HG03378 (cell line): ENCODE data around the gene KIAA0753.

Experiments
- ATAC-seq: cut with Tn5 transposase; IDR thresholded peaks from one replicate; pipeline ENCODE4 v1.9.1; 2021; ENCODE audit warnings: mild to moderate bottlenecking, moderate library complexity; ENCODE audit not compliant: unreplicated experiment

KIAA0753 gene

GRCh38 chr17:6640536-6641246 lies at the start of gene KIAA0753, which contains the start of gene TXNDC17:
TSS of gene KIAA0753 (minus strand) at chr17:6640711. CDS start at chr17:6635103, 5,608 bp downstream.
TSS of gene TXNDC17 (plus strand) at chr17:6641060. CDS start at chr17:6641083, 23 bp downstream.
- ATAC-seq, result peak; percentile 70

DNA sequence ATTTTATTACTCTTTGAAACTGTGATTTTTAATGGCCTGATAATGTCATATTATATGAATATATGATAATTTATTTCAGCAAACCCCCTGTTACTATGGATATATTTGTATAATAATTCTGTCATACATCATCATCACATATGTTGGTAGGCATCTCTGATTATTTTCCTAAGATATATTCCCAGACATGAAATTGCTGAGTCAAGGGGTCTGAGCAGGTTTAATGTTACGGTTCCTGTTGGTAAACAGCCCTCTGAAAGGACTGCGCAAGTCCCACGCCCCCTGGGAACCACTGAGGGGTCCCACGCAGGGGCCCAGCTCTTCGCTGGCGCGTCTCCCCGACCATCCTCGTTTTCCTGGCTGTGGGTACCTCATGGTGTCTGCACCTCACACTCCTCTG lies 48.4 kb upstream of the KIAA0753 start:
- no peak for ATAC-seq

DNA sequence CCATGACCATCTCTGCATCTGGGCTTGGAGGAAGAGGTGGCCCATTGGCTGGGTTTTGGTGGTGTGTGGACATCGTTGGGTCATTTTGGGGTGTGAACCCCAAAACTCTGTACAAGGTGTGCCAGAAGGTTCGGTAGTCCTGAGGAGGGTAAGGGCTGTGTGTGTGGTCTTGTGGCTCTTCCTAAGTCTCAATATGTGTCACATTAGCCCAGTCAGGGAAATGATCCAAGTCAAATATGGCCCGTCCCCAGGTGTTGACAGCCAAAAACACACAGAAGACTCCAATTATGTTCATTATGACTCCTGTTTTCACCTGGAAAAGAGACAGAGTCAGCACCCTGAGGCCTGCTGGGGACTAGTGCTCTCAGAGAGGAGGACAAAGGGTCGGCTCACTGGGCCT lies 45.5 kb upstream of the KIAA0753 start:
- ATAC-seq, result no peak

GRCh38 chr17:6684881-6685767 lies 44.6 kb upstream of the KIAA0753 start:
- ATAC-seq, result no peak

DNA sequence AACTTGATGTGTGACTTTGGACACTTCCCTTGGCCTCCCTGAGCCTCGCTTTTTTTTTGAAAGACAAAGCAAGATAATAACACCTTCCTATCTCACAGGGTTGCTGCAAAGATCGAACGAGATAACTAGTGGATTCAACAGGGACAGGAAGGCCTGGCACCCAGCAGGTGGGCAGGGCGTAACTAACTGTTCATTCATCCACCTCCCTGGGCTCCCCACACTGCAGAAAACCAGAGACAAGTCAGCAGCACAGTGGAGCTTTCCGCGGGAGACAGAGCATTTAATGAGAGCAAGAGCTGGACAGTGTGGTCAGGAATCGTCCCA lies 43.9 kb upstream of the KIAA0753 start:
- no peak for ATAC-seq

DNA sequence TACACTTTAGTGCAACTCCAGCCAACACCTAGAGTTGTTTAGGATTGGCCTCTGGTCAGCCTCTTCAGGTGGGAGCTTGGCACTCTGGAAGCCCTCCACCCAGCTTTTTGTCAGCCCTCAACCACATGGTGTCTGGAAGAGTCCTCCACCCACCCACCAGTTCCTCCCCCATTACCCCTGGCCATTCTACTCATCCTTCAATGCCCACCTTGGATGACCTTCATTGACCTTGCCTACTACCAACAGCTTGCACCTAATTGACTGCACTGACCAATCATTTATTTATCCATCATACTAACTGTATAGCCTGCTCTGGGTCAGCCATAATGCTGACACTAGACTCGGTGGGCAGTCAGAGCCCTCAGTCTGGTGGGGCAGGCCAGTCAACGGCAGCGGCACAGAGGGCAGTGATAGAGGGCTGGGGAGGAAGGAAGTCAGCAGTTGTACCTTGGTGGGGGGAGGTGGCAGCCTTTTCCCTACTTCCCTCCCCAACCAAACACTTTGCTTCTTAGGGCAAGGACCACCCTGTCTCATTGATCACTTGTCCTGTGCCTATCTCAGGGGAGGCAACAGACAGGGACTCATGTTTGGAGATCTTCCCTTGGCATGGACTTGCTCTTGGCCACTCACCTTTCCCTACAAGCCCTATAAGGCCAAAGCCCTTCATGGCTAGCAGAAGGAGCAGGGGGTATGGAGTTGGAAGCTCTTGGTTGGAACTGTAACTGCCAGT lies 43.4 kb upstream of the KIAA0753 start:
- no peak for ATAC-seq

- ATAC-seq, result no peak
Measured at GRCh38 chr17:6683081-6683684, 42.7 kb upstream of the KIAA0753 start.

GRCh38 chr17:6682339-6682738 lies 41.8 kb upstream of the KIAA0753 start:
- no peak for ATAC-seq

DNA sequence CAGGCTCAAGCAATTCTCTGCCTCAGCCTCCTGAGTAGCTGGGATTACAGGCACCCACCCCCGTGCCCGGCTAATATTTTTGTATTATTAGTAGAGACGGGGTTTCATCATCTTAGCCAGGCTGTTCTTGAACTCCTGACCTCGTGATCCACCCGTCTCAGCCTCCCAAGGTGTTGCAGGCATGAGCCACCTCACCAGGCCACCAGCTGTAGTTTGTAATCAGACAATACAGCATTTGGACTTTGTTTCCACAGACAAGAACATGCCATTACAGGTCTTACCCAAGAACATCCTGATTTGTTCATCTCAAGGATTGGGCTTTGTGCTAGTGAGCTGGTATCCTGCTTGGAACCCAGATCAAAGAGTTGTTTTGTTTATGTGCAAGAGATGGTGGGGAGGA lies 41.2 kb upstream of the KIAA0753 start:
- no peak for ATAC-seq

GRCh38 chr17:6681176-6681575 lies 40.7 kb upstream of the KIAA0753 start:
- ATAC-seq, result no peak

DNA sequence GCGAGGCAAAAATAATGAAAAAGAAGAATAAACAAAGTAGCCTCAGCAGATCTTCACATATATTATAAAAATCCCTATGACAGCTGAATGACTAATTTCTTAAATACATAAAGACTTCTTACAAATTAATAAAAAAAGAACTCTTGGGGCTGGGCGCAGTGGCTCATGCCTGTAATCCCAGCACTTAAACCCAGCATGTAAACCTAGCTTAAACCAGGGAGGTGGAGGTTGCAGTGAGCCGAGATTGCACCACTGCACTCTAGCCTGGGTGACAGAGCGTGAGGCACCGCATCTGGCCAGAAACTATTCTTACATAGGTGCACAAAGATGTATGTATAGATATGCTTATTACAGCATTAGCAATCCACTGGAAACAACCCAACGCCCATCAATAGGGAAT lies 38.7 kb upstream of the KIAA0753 start:
- ATAC-seq, result no peak

GRCh38 chr17:6677946-6678345 lies 37.4 kb upstream of the KIAA0753 start:
- no peak for ATAC-seq

DNA sequence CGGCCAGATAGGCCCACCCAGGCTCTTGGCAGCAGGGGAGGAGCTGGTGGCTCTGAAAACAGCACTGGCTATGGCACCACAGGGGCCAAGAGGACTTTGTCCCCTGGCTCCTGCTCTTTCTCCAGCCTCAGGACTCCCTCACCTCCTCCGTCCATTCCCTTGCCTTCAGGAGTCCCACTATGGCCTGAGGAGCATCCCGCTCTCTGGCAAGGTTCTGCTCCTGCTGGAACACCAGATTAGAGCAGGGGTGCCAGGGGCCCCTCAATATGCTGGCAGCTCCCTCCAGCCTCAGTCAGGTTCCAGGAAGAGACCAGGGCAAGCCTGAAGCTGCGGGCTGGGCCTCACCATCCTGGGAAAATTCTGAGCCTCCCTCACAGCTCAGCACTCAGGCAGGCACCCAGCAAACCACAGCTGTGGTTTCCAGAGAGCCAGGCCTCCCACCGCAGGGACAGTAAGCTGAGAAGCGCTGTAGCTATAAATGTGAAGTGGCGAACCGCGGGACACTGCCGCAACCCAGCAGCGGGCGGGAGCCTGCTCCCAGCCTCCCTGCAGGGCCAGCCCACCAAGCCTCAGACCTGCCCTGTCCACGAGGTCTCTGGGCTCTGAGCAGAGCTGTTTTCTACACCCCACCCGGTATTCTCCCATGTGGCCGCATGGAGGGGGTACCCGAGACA lies 36.8 kb upstream of the KIAA0753 start:
- no peak for ATAC-seq

DNA sequence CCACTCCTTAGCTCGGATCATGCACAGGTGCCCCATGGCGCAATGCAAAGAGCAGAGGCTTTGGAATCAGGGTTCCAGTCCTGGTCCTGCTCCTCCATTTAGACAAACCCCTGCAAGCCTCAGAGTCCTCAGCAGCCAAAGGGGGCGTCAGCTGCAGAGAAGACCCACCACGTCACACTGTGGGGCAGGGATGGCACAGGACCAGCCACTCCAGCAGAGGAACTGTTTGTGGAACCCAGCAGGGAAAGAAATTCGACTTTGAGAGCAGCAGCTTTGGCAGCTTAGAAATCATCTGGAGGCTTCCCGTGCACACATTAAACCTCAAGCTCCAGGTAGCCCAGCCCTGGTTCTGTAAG lies 36.3 kb upstream of the KIAA0753 start:
- ATAC-seq, result no peak

DNA sequence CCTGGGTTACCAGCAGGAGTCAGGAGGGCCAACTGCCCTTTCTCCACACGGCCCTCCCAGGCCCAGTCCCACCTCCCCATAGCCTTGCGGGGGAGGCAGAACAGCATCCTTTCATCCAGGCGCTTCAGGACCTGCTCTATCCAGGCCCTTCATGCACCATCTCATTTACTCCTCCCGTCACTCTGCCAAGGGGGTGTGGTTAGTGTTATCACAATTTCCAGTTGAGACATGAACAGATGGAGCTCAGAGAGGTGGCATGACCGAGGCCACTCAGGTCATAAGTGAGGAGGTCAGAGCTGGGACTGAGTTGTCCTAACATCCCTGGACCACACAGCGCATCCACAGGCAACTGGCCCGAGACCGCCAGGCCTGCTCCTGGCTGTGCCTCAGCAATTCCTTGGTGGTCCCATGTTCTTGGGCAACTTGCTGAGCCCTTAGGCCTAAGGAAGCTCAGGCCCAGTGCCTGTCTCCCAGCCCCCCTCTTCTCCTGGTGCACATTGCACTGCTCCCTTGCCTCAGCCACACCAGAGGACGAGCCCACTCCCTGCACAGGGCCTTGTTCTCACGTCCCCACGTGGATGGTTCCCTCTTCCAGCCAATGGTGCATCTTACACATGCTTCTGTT lies 34.8 kb upstream of the KIAA0753 start:
- no peak for ATAC-seq

DNA sequence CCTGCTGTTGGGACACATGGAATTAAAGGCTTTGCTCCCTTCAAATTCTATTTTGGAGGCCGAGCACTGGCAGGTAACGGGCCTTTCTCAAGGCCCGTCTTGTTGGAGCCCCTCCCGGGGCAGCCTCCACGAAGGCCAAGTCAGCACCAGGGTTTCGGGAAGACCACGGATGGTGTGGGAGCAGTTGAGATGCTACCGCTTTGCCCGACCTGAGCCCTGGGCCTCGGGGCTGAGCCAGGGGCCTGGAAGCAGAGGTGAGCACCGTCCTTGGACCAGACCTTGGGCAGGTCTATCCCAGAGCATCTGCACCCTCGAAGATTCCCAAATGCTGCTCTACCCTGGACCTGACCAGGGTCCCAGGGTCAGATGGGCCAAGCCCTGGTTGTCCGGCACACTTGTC lies 34.1 kb upstream of the KIAA0753 start:
- no peak for ATAC-seq

GRCh38 chr17:6671431-6671830 lies 30.9 kb upstream of the KIAA0753 start:
- no peak for ATAC-seq

DNA sequence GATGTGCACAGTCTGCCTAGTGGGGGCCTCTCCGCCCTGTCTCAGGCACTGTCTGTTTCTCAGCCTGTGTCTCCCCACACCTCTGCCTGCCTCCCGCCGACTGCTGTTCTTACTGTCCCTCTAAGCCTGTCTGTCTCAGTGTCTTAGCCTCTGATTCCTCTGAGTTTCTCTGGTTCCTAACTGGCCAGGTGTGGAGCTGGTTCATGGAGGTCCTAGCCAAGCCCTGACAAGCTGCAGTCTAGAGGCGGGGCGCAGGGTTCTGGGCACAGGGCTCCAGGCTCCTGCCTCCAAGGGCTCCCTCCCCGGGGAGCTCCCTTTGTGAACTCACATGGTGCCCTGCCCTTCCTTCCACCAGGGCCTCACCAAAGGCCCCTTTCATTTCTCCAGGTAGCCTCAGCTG lies 30.5 kb upstream of the KIAA0753 start:
- no peak for ATAC-seq

DNA sequence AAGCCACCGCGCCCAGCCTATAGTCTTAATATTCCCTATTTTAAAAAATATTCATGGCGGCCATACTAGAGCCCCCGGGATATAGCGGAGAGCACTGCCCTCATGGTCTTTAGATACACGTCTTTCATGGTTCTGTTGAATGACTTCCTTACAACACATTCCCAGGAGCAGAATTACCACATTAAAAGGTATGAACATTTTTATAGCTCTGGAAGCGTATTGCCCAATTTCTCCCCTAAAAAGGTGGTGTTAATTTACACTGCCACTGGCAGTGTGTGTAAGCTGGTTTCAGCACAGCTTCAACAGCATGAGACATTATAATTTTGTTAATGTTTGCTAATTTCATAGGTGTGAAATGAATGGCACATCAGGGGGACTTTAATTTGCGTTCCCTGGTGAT lies 30.1 kb upstream of the KIAA0753 start:
- no peak for ATAC-seq

DNA sequence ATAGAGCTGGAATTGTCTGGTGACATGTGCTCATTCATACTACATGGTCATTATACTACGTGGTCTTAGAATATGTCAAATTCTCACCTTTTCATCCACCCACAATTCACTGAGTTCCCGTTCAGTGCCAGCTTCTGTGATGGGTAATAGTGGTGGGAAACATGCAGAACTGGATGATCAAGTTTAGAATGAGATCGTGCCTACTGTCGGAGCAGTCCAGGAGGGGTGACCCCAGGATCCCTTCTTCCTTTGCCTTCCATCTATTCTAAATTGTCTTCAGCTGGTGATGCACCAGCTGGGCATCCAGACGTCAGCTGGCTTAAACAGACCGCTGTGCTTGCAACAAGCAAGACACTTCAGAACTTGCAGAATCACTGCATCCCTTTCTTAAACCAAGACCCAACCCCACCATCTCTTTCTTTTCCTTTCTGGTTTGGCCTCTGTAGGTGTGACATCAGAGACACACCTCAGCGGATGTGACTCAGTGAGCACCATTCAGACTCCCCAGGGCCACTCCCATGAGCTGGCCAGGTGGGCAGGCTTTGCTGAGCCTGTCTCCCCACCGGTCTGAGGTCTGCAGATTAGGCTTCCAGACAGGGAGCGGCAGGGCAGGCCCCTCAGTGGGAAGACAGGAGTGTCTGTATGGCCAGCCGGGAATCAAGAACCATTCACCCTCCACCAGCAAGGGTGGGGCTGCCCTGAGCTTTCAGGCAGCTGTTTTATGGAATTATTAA lies 29.1 kb upstream of the KIAA0753 start:
- ATAC-seq, result no peak
